ENCODE data around the gene TRIM75. TPM values are rescaled to one million over a fixed set of nuclear protein-coding genes. Genes with fewer than 3 reads are reported as not detected.
"Not testable (repeated sequence)": the region's sequence is repeated elsewhere in the genome, so short reads cannot be mapped to it uniquely, and the experiment has no call there.

TRIM75 gene
- total RNA-seq, 1 experiment from 2014 or later: not detected

GRCh38 chr4:165079476-165079875 is 25.8 kb downstream of the TRIM75 start:
- peaks cover 9% of the 10 kb centered on the region for H3K36me3 ChIP-seq (ENCODE audit: insufficient read depth, low read length, poor library complexity, severe bottlenecking)
- TF ChIP-seq CTCF (conservative IDR thresholded peaks at IDR 0.05; ENCODE audit: low read depth, low read length) (no peak), EZH2 (IDR thresholded peaks at IDR 0.05; ENCODE audit: borderline replicate concordance, low read depth, low read length, poor library complexity, severe bottlenecking) (no peak)
- no peak for DNase-seq (ENCODE audit: low spot score)
- H3K4me1 ChIP-seq (ENCODE audit: insufficient read depth, low read length, poor library complexity, severe bottlenecking): no peaks in the 10 kb centered on the region
- no peaks in the 10 kb centered on the region for H3K27me3 ChIP-seq (replicated peaks; ENCODE audit: insufficient read depth, low read depth, low read length, poor library complexity)
- ChIA-PET POLR2A (ENCODE audit: low non-redundant PET) (interaction anchor here (0.6 kb wide), 1 partner anchor 267 kb away, joined by 4 read pairs; no protein-coding TSS in a partner anchor), CTCF (no interaction called here)
- no peak overlapping the region for H3K4me3 ChIP-seq (ENCODE audit: low read depth, low read length, poor library complexity, severe bottlenecking)
- no peaks in the 10 kb centered on the region for H3K9me3 ChIP-seq (ENCODE audit: low read depth, low read length, poor library complexity, severe bottlenecking)
- H3K27ac ChIP-seq (ENCODE audit: low read depth, low read length, poor library complexity, severe bottlenecking): no peak overlapping the region
- intact Hi-C loops (cut with micrococcal nuclease; ENCODE audit: unreplicated experiment): no loop called here
- BruUV-seq (replicated peaks): no TSS peak

GRCh38 chr4:165084787-165085186 is 31.1 kb downstream of the TRIM75 start:
- DNase-seq (ENCODE audit: low spot score); H3K27me3 ChIP-seq (replicated peaks; ENCODE audit: insufficient read depth, low read depth, low read length, poor library complexity); POLR2A ChIA-PET (ENCODE audit: low non-redundant PET); CTCF ChIA-PET; BruUV-seq (replicated peaks); H3K4me1 ChIP-seq (ENCODE audit: insufficient read depth, low read length, poor library complexity, severe bottlenecking); H3K9me3 ChIP-seq (ENCODE audit: low read depth, low read length, poor library complexity, severe bottlenecking); H3K4me3 ChIP-seq (ENCODE audit: low read depth, low read length, poor library complexity, severe bottlenecking); intact Hi-C loops (cut with micrococcal nuclease; ENCODE audit: unreplicated experiment); H3K36me3 ChIP-seq (ENCODE audit: insufficient read depth, low read length, poor library complexity, severe bottlenecking); H3K27ac ChIP-seq (ENCODE audit: low read depth, low read length, poor library complexity, severe bottlenecking): not testable (repeated sequence)

- H3K27ac ChIP-seq (ENCODE audit: low read depth, low read length, poor library complexity, severe bottlenecking): no peak overlapping the region
- no peak overlapping the region for H3K4me3 ChIP-seq (ENCODE audit: low read depth, low read length, poor library complexity, severe bottlenecking)
- H3K27me3 ChIP-seq (replicated peaks; ENCODE audit: insufficient read depth, low read depth, low read length, poor library complexity): no peaks in the 10 kb centered on the region
- no TSS peak for BruUV-seq (replicated peaks)
- no peaks in the 10 kb centered on the region for H3K9me3 ChIP-seq (ENCODE audit: low read depth, low read length, poor library complexity, severe bottlenecking)
- ChIA-PET CTCF (no interaction called here), POLR2A (ENCODE audit: low non-redundant PET) (no interaction called here)
- TF ChIP-seq EZH2 (IDR thresholded peaks at IDR 0.05; ENCODE audit: borderline replicate concordance, low read depth, low read length, poor library complexity, severe bottlenecking): no peak
- no peak for TF ChIP-seq CTCF (conservative IDR thresholded peaks at IDR 0.05; ENCODE audit: low read depth, low read length)
- DNase-seq (ENCODE audit: low spot score): peak; percentile 20
- H3K4me1 ChIP-seq (ENCODE audit: insufficient read depth, low read length, poor library complexity, severe bottlenecking): no peaks in the 10 kb centered on the region
- intact Hi-C loops (cut with micrococcal nuclease; ENCODE audit: unreplicated experiment): no loop called here
- H3K36me3 ChIP-seq (ENCODE audit: insufficient read depth, low read length, poor library complexity, severe bottlenecking): peaks cover 4% of the 10 kb centered on the region
These were observed 32.3 kb downstream of the TRIM75 start for GRCh38 chr4:165085946-165086345.

GRCh38 chr4:165088366-165088765 is 34.7 kb downstream of the TRIM75 start:
- intact Hi-C loops (cut with micrococcal nuclease; ENCODE audit: unreplicated experiment): no loop called here
- Histone ChIP-seq H3K9me3 (ENCODE audit: low read depth, low read length, poor library complexity, severe bottlenecking) (no peaks in the 10 kb centered on the region), H3K27me3 (replicated peaks; ENCODE audit: insufficient read depth, low read depth, low read length, poor library complexity) (no peaks in the 10 kb centered on the region), H3K4me3 (ENCODE audit: low read depth, low read length, poor library complexity, severe bottlenecking) (no peak overlapping the region), H3K4me1 (ENCODE audit: insufficient read depth, low read length, poor library complexity, severe bottlenecking) (peaks cover 6% of the 10 kb centered on the region), H3K27ac (ENCODE audit: low read depth, low read length, poor library complexity, severe bottlenecking) (no peak overlapping the region), H3K36me3 (ENCODE audit: insufficient read depth, low read length, poor library complexity, severe bottlenecking) (peaks cover 4% of the 10 kb centered on the region)
- ChIA-PET POLR2A (ENCODE audit: low non-redundant PET) (no interaction called here), CTCF (no interaction called here)
- TF ChIP-seq EZH2 (IDR thresholded peaks at IDR 0.05; ENCODE audit: borderline replicate concordance, low read depth, low read length, poor library complexity, severe bottlenecking): no peak
- no peak for TF ChIP-seq CTCF (conservative IDR thresholded peaks at IDR 0.05; ENCODE audit: low read depth, low read length)
- no peak for DNase-seq (ENCODE audit: low spot score)
- BruUV-seq (replicated peaks): no TSS peak

GRCh38 chr4:165092187-165092586 is 38.5 kb downstream of the TRIM75 start:
- H3K27ac ChIP-seq (ENCODE audit: low read depth, low read length, poor library complexity, severe bottlenecking); H3K4me3 ChIP-seq (ENCODE audit: low read depth, low read length, poor library complexity, severe bottlenecking); H3K36me3 ChIP-seq (ENCODE audit: insufficient read depth, low read length, poor library complexity, severe bottlenecking); DNase-seq (ENCODE audit: low spot score); H3K9me3 ChIP-seq (ENCODE audit: low read depth, low read length, poor library complexity, severe bottlenecking); H3K4me1 ChIP-seq (ENCODE audit: insufficient read depth, low read length, poor library complexity, severe bottlenecking); H3K27me3 ChIP-seq (replicated peaks; ENCODE audit: insufficient read depth, low read depth, low read length, poor library complexity); BruUV-seq (replicated peaks): not testable (repeated sequence)
- intact Hi-C loops (cut with micrococcal nuclease; ENCODE audit: unreplicated experiment): loop anchor here (10.0 kb wide), 2 partner anchors 1077 to 1537 kb away; no protein-coding TSS in a partner anchor
- CTCF ChIA-PET: interaction anchor here (0.8 kb wide), 1 partner anchor 322 kb away, joined by 6 read pairs; no protein-coding TSS in a partner anchor
- POLR2A ChIA-PET (ENCODE audit: low non-redundant PET): interaction anchor here (0.6 kb wide), 1 partner anchor 610 kb away, joined by 4 read pairs; no protein-coding TSS in a partner anchor

All from A673 (cell line).